ENCODE results near the gene MNAT1. TPM values are rescaled to one million over a fixed set of nuclear protein-coding genes. Genes with fewer than 3 reads are reported as not detected.

Gene MNAT1
- total RNA-seq, 1 donor from 2014 or later: 39.1 TPM

- Mint-ChIP-seq H3K4me1 (no peaks in the 10 kb centered on the region), H3K9me3 (peaks cover 7% of the 10 kb centered on the region), H3K4me3 (no peak overlapping the region), H3K27ac (ENCODE audit: unreplicated experiment) (no peak overlapping the region), H3K36me3 (ENCODE audit: low read depth) (peaks cover 13% of the 10 kb centered on the region), H3K27me3 (ENCODE audit: low read depth) (no peaks in the 10 kb centered on the region)
- no peak for TF ChIP-seq CTCF (conservative IDR thresholded peaks at IDR 0.05)
- DNase-seq (ENCODE audit: low read depth, low spot score): no peak
Observed at GRCh38 chr14:60951776-60952435, 217.3 kb downstream of the MNAT1 start.

- Mint-ChIP-seq H3K9me3 (peaks cover 20% of the 10 kb centered on the region), H3K4me3 (no peak overlapping the region), H3K27me3 (ENCODE audit: low read depth) (no peaks in the 10 kb centered on the region), H3K27ac (ENCODE audit: unreplicated experiment) (no peak overlapping the region), H3K4me1 (no peaks in the 10 kb centered on the region), H3K36me3 (ENCODE audit: low read depth) (peaks cover 36% of the 10 kb centered on the region)
- DNase-seq (ENCODE audit: low read depth, low spot score): no peak
- no peak for TF ChIP-seq CTCF (conservative IDR thresholded peaks at IDR 0.05)
Observed at GRCh38 chr14:60956202-60956601, 221.6 kb downstream of the MNAT1 start.

GRCh38 chr14:60956632-60957031, 222.1 kb downstream of the MNAT1 start:
- peaks cover 20% of the 10 kb centered on the region for H3K9me3 Mint-ChIP-seq
- no peaks in the 10 kb centered on the region for H3K4me1 Mint-ChIP-seq
- no peak for DNase-seq (ENCODE audit: low read depth, low spot score)
- H3K27me3 Mint-ChIP-seq (ENCODE audit: low read depth): no peaks in the 10 kb centered on the region
- H3K36me3 Mint-ChIP-seq (ENCODE audit: low read depth): peaks cover 38% of the 10 kb centered on the region
- H3K27ac Mint-ChIP-seq (ENCODE audit: unreplicated experiment): no peak overlapping the region
- TF ChIP-seq CTCF (conservative IDR thresholded peaks at IDR 0.05): no peak
- no peak overlapping the region for H3K4me3 Mint-ChIP-seq

GRCh38 chr14:60958146-60958545, 223.6 kb downstream of the MNAT1 start:
- no peak for DNase-seq (ENCODE audit: low read depth, low spot score)
- TF ChIP-seq CTCF (conservative IDR thresholded peaks at IDR 0.05): no peak
- peaks cover 38% of the 10 kb centered on the region for H3K36me3 Mint-ChIP-seq (ENCODE audit: low read depth)

GRCh38 chr14:60963761-60964160, 229.2 kb downstream of the MNAT1 start:
- Mint-ChIP-seq H3K27me3 (ENCODE audit: low read depth) (no peaks in the 10 kb centered on the region), H3K9me3 (peaks cover 4% of the 10 kb centered on the region), H3K27ac (ENCODE audit: unreplicated experiment) (peak overlapping the region; percentile 21), H3K4me3 (no peak overlapping the region), H3K36me3 (ENCODE audit: low read depth) (peaks cover 15% of the 10 kb centered on the region), H3K4me1 (peaks cover 10% of the 10 kb centered on the region)
- no peak for TF ChIP-seq CTCF (conservative IDR thresholded peaks at IDR 0.05)
- no peak for DNase-seq (ENCODE audit: low read depth, low spot score)

More at GRCh38 chr14:60958146-60958545, 223.6 kb downstream of the MNAT1 start:
- Mint-ChIP-seq H3K4me3 (no peak overlapping the region), H3K27ac (ENCODE audit: unreplicated experiment) (no peak overlapping the region), H3K27me3 (ENCODE audit: low read depth) (no peaks in the 10 kb centered on the region), H3K9me3 (peaks cover 20% of the 10 kb centered on the region), H3K4me1 (peaks cover under 1% of the 10 kb centered on the region)

All from neural crest cell (in vitro differentiated cells).